Left ventricle myocardium superior (tissue), 1 donor: ENCODE results near the gene DAAM1. TPM values are rescaled to one million over a fixed set of nuclear protein-coding genes. Genes with fewer than 3 reads are reported as not detected.

Experiments
- ATAC-seq: fragments of 200-7000 bp; cut with Tn5 transposase; one replicate; pipeline ENCODE4 v1.9.1; 2020; ENCODE audit warnings: mild to moderate bottlenecking, moderate library complexity
- DNase-seq: peaks from one replicate; pipeline ENCODE4 v3.0.0-alpha.2; 2020
- intact Hi-C: fragments of 100-400 bp; cut with micrococcal nuclease; formaldehyde crosslinking; loops from one replicate; pipeline ENCODE4 v1.11.0; 2022
- total RNA-seq: library from RNA; stranded (reverse); fragmentation: NEBNext Ultra II Directional; extraction: Animal tissue kit (Norgen Biotek cat#: 25700); gene quantifications from one replicate; pipeline ENCODE4 v1.2.1, GENCODE V29; 2021
- donor health status: DM: no; HTN: yes; CAD: no; lungs with severe emphysema.

DAAM1 gene
- total RNA-seq, 1 donor from 2014 or later = 111 TPM

- intact Hi-C loops = no loop called here
- ATAC-seq = peak; percentile 48
- no peak for DNase-seq
Observed at GRCh38 chr14:59302313-59302712, 113.8 kb downstream of the DAAM1 start.

GRCh38 chr14:59303216-59303615, 114.7 kb downstream of the DAAM1 start:
- intact Hi-C loops = no loop called here
- DNase-seq (no peak), ATAC-seq (no peak)

GRCh38 chr14:59305231-59305630, 116.8 kb downstream of the DAAM1 start:
- ATAC-seq (no peak), DNase-seq (no peak)
- intact Hi-C loops = no loop called here

- DNase-seq = no peak
- intact Hi-C loops = no loop called here
- no peak for ATAC-seq
Observed at GRCh38 chr14:59305836-59306555, 117.5 kb downstream of the DAAM1 start.

GRCh38 chr14:59306775-59307174, 118.3 kb downstream of the DAAM1 start:
- ATAC-seq (no peak), DNase-seq (no peak)
- intact Hi-C loops = no loop called here

GRCh38 chr14:59308086-59308485, 119.6 kb downstream of the DAAM1 start:
- intact Hi-C loops = no loop called here
- ATAC-seq = no peak
- no peak for DNase-seq

- no peak for ATAC-seq
Observed at GRCh38 chr14:59308673-59309072, 120.2 kb downstream of the DAAM1 start.

GRCh38 chr14:59309291-59309900, 120.9 kb downstream of the DAAM1 start:
- intact Hi-C loops = no loop called here
- DNase-seq (no peak), ATAC-seq (peak; percentile 18)

More at GRCh38 chr14:59308673-59309072, 120.2 kb downstream of the DAAM1 start:
- intact Hi-C loops = no loop called here
- DNase-seq = no peak

GRCh38 chr14:59310633-59311032, 122.2 kb downstream of the DAAM1 start:
- DNase-seq (no peak), ATAC-seq (no peak)
- intact Hi-C loops = no loop called here

GRCh38 chr14:59311723-59312122, 123.3 kb downstream of the DAAM1 start:
- DNase-seq (no peak), ATAC-seq (no peak)
- intact Hi-C loops = no loop called here

- ATAC-seq (no peak), DNase-seq (no peak)
- intact Hi-C loops = no loop called here
Observed at GRCh38 chr14:59313144-59313651, 124.7 kb downstream of the DAAM1 start.

- intact Hi-C loops = no loop called here
- DNase-seq (no peak), ATAC-seq (no peak)
Observed at GRCh38 chr14:59313658-59314608, 125.5 kb downstream of the DAAM1 start.

GRCh38 chr14:59314953-59315599, 126.6 kb downstream of the DAAM1 start:
- no peak for ATAC-seq
- DNase-seq = no peak
- intact Hi-C loops = no loop called here

- DNase-seq (no peak), ATAC-seq (no peak)
- intact Hi-C loops = no loop called here
Observed at GRCh38 chr14:59316151-59316830, 127.8 kb downstream of the DAAM1 start.

GRCh38 chr14:59317346-59317745, 128.9 kb downstream of the DAAM1 start:
- intact Hi-C loops = no loop called here
- DNase-seq (no peak), ATAC-seq (peak; percentile 13)

GRCh38 chr14:59317798-59318505, 129.5 kb downstream of the DAAM1 start:
- ATAC-seq (no peak), DNase-seq (no peak)
- intact Hi-C loops = no loop called here

GRCh38 chr14:59318908-59319307, 130.4 kb downstream of the DAAM1 start:
- ATAC-seq (peak; percentile 76), DNase-seq (no peak)
- intact Hi-C loops = no loop called here

- DNase-seq = no peak
- ATAC-seq = no peak
- intact Hi-C loops = loop anchor here (10.0 kb wide), 1 partner anchor 186 kb away; no protein-coding TSS in a partner anchor
Observed at GRCh38 chr14:59320361-59320760, 131.9 kb downstream of the DAAM1 start.
